Glutamatergic neuron (in vitro differentiated cells): ENCODE results near the gene TMCC1. TPM values are rescaled to one million over a fixed set of nuclear protein-coding genes. Genes with fewer than 3 reads are reported as not detected.

Experiments
- DNase-seq: peaks from one replicate; pipeline ENCODE4 v3.0.0; 2022
- H3K27ac Mint-ChIP-seq: one replicate; pipeline ENCODE4 v1.8.0; 2020; ENCODE audit warnings: mild to moderate bottlenecking, mixed read lengths, inconsistent platforms; ENCODE audit not compliant: unreplicated experiment
- H3K27me3 Mint-ChIP-seq: one replicate; pipeline ENCODE4 v1.8.0; 2020; ENCODE audit warnings: mild to moderate bottlenecking, moderate library complexity, mixed read lengths, inconsistent platforms; ENCODE audit not compliant: unreplicated experiment
- H3K36me3 Mint-ChIP-seq: one replicate; pipeline ENCODE4 v1.8.0; 2020; ENCODE audit warnings: mild to moderate bottlenecking, mixed read lengths, inconsistent platforms; ENCODE audit not compliant: unreplicated experiment
- H3K4me1 Mint-ChIP-seq: one replicate; pipeline ENCODE4 v1.8.0; 2020; ENCODE audit warnings: mild to moderate bottlenecking, low read depth, mixed read lengths, inconsistent platforms; ENCODE audit not compliant: unreplicated experiment
- H3K4me3 Mint-ChIP-seq: one replicate; pipeline ENCODE4 v1.8.0; 2020; ENCODE audit warnings: mild to moderate bottlenecking, mixed read lengths, inconsistent platforms; ENCODE audit not compliant: unreplicated experiment
- H3K9me3 Mint-ChIP-seq: one replicate; pipeline ENCODE4 v1.8.0; 2020; ENCODE audit warnings: mild to moderate bottlenecking, moderate library complexity, mixed read lengths, inconsistent platforms; ENCODE audit not compliant: unreplicated experiment
- CTCF ChIP-seq: fragments of 200-600 bp; sonication (generic); IDR thresholded peaks from one replicate; pipeline ENCODE4 v1.5.0; 2021; ENCODE audit not compliant: partially characterized antibody, unreplicated experiment
- total RNA-seq: library from RNA; stranded (reverse); fragmentation: NEBNext Ultra II Directional; extraction: Animal tissue kit (Norgen Biotek cat#: 25700); gene quantifications from one replicate; pipeline ENCODE4 v1.2.1, GENCODE V29; 2021; ENCODE audit not compliant: unreplicated experiment

The TMCC1 gene
- total RNA-seq, 1 donor from 2014 or later: 42.2 TPM

- Mint-ChIP-seq H3K9me3 (no peaks in the 10 kb centered on the region), H3K4me3 (no peak overlapping the region)
Observed at GRCh38 chr3:129822241-129822640, 71.3 kb downstream of the TMCC1 start.

GRCh38 chr3:129820587-129820986 lies 72.9 kb downstream of the TMCC1 start:
- TF ChIP-seq CTCF: no peak
- Mint-ChIP-seq H3K36me3 (no peaks in the 10 kb centered on the region), H3K27ac (no peak overlapping the region), H3K4me1 (no peaks in the 10 kb centered on the region), H3K9me3 (no peaks in the 10 kb centered on the region), H3K27me3 (no peaks in the 10 kb centered on the region), H3K4me3 (no peak overlapping the region)
- no peak for DNase-seq

More at GRCh38 chr3:129822241-129822640, 71.3 kb downstream of the TMCC1 start:
- no peaks in the 10 kb centered on the region for H3K36me3 Mint-ChIP-seq
- H3K27me3 Mint-ChIP-seq: no peaks in the 10 kb centered on the region
- TF ChIP-seq CTCF: no peak
- H3K4me1 Mint-ChIP-seq: no peaks in the 10 kb centered on the region
- DNase-seq: no peak
- no peak overlapping the region for H3K27ac Mint-ChIP-seq

- DNase-seq: no peak
- no peak for TF ChIP-seq CTCF
- H3K27me3 Mint-ChIP-seq: no peaks in the 10 kb centered on the region
- no peaks in the 10 kb centered on the region for H3K36me3 Mint-ChIP-seq
- H3K9me3 Mint-ChIP-seq: no peaks in the 10 kb centered on the region
- H3K4me1 Mint-ChIP-seq: no peaks in the 10 kb centered on the region
- no peak overlapping the region for H3K4me3 Mint-ChIP-seq
- H3K27ac Mint-ChIP-seq: no peak overlapping the region
Observed at GRCh38 chr3:129812589-129812988, 80.9 kb downstream of the TMCC1 start.

- Mint-ChIP-seq H3K36me3 (no peaks in the 10 kb centered on the region), H3K27ac (no peak overlapping the region), H3K4me1 (no peaks in the 10 kb centered on the region), H3K4me3 (no peak overlapping the region), H3K27me3 (no peaks in the 10 kb centered on the region), H3K9me3 (no peaks in the 10 kb centered on the region)
- no peak for TF ChIP-seq CTCF
- DNase-seq: no peak
Observed at GRCh38 chr3:129809297-129809696, 84.2 kb downstream of the TMCC1 start.

- Mint-ChIP-seq H3K36me3 (no peaks in the 10 kb centered on the region), H3K9me3 (no peaks in the 10 kb centered on the region), H3K27me3 (no peaks in the 10 kb centered on the region), H3K4me3 (no peak overlapping the region), H3K4me1 (peaks cover 13% of the 10 kb centered on the region), H3K27ac (no peak overlapping the region)
- TF ChIP-seq CTCF: no peak
- DNase-seq: no peak
Observed at GRCh38 chr3:129796146-129796545, 97.4 kb downstream of the TMCC1 start.
